SU-DHL-6 (cell line): ENCODE data around the gene DACH1.

Experiments
- H2AFZ ChIP-seq: fragments of 200-600 bp; sonication (generic); 2 replicates; pipeline ENCODE4 v1.6.1; 2014; ENCODE audit warnings: low read depth, mild to moderate bottlenecking, moderate library complexity, mixed read lengths, antibody characterized with exemption, low read length; ENCODE audit not compliant: severe bottlenecking
- H3F3A ChIP-seq: fragments of 200-600 bp; shearing (Covaris generic); 2 replicates; pipeline ENCODE4 v1.6.0; 2016; ENCODE audit warnings: antibody characterized with exemption, mild to moderate bottlenecking; ENCODE audit not compliant: insufficient read depth
- H3K27ac ChIP-seq: fragments of 200-600 bp; sonication (generic); 2 replicates; pipeline ENCODE4 v1.5.1; 2016; ENCODE audit warnings: low read depth, mild to moderate bottlenecking, low read length, moderate library complexity, mixed read lengths
- H3K27me3 ChIP-seq: fragments of 200-600 bp; sonication (generic), shearing (Covaris generic); 2 replicates; pipeline ENCODE4 v1.6.0; 2014; ENCODE audit warnings: mild to moderate bottlenecking, low read length
- H3K36me3 ChIP-seq: fragments of 200-600 bp; sonication (generic); 2 replicates; pipeline ENCODE4 v1.6.1; 2014; ENCODE audit warnings: mild to moderate bottlenecking, low read length, mixed read lengths
- H3K4me2 ChIP-seq: fragments of 300-600, 200-600 bp; shearing (Covaris generic), sonication (generic); 2 replicates; pipeline ENCODE4 v1.6.0; 2014; ENCODE audit warnings: low read length, low read depth, mild to moderate bottlenecking; ENCODE audit not compliant: poor library complexity, severe bottlenecking
- H3K4me3 ChIP-seq: fragments of 200-600 bp; sonication (generic); 2 replicates; pipeline ENCODE4 v1.5.1; 2014; ENCODE audit warnings: antibody characterized with exemption, low read length, mild to moderate bottlenecking, mixed read lengths; ENCODE audit not compliant: insufficient read depth, poor library complexity, severe bottlenecking
- H3K79me2 ChIP-seq: fragments of 200-600 bp; sonication (generic); 2 replicates; pipeline ENCODE4 v1.6.1; 2014; ENCODE audit warnings: mild to moderate bottlenecking, low read length, moderate library complexity; ENCODE audit not compliant: insufficient read depth
- H3K9ac ChIP-seq: fragments of 200-600 bp; sonication (generic); 2 replicates; pipeline ENCODE4 v1.7.0; 2014; ENCODE audit warnings: mild to moderate bottlenecking, low read length
- H3K9me2 ChIP-seq: fragments of 200-600 bp; sonication (generic); replicated peaks from 2 replicates; pipeline ENCODE4 v1.6.1; 2014; ENCODE audit warnings: low read length; ENCODE audit not compliant: insufficient read depth
- H3K9me3 ChIP-seq: fragments of 200-600 bp; sonication (generic); 2 replicates; pipeline ENCODE4 v1.6.1; 2014; ENCODE audit warnings: low read length, mixed read lengths; ENCODE audit not compliant: insufficient read depth
- H4K20me1 ChIP-seq: fragments of 200-600 bp; sonication (generic); 2 replicates; pipeline ENCODE4 v1.6.1; 2014; ENCODE audit warnings: low read depth, mild to moderate bottlenecking, antibody characterized with exemption, low read length, moderate library complexity, mixed read lengths
- EZH2phosphoT487 ChIP-seq: fragments of 200-600 bp; sonication (generic), shearing (Covaris generic); conservative IDR thresholded peaks from 2 replicates; pipeline ENCODE4 v1.6.1; 2018; ENCODE audit warnings: mild to moderate bottlenecking, antibody characterized with exemption, low read length, moderate library complexity, mixed read lengths
- TF ChIP-seq, protein P1 (sequence below): fragments of 200-600 bp; sonication (generic); IDR thresholded peaks from one replicate; pipeline ENCODE4 v1.5.1; 2017; ENCODE audit warnings: antibody characterized with exemption, mild to moderate bottlenecking, low read length, moderate library complexity; ENCODE audit not compliant: insufficient read depth, poor library complexity, severe bottlenecking

DACH1 gene

DNA sequence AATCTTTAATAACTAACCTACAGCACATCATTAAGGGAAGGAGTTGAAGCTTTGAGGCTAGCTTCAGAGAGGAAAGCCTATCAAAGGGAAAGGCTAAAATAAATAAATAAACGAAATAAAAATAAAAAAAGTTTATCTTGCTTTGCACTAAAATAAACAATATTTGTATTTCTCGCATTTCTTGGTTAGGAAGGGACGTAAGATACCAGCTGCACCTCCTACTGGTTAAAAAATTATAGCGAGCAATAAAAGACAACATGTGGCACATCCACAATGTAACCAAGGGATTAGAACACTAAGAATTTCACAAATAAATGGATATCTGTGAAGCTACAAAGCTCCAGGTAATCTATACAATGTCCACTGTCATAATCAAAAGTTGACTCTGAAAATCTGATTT lies 194.5 kb downstream of the DACH1 start:
- no peaks in the 10 kb centered on the region for H3K27me3 ChIP-seq
- no peak for TF ChIP-seq EZH2phosphoT487
- TF ChIP-seq, protein P1, sequence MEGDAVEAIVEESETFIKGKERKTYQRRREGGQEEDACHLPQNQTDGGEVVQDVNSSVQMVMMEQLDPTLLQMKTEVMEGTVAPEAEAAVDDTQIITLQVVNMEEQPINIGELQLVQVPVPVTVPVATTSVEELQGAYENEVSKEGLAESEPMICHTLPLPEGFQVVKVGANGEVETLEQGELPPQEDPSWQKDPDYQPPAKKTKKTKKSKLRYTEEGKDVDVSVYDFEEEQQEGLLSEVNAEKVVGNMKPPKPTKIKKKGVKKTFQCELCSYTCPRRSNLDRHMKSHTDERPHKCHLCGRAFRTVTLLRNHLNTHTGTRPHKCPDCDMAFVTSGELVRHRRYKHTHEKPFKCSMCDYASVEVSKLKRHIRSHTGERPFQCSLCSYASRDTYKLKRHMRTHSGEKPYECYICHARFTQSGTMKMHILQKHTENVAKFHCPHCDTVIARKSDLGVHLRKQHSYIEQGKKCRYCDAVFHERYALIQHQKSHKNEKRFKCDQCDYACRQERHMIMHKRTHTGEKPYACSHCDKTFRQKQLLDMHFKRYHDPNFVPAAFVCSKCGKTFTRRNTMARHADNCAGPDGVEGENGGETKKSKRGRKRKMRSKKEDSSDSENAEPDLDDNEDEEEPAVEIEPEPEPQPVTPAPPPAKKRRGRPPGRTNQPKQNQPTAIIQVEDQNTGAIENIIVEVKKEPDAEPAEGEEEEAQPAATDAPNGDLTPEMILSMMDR, result no peak

DNA sequence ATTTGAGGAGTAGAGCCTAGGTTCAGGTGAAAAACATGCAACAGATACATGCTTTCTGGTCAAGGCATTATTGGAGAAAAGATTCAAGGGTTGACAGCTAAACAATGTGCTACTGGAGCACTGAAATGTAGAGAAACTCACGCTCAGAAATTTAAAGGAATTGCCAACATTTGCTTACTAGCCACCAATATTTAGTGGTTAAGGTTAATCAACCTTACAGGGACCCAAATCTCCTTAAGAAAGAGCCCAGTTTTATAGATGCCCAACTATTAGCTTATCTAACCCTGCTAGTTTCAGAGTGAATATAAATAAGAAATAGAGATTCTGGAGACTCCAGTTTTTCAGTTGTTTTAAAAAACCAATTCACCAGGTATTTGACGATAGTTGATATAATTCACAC lies 203.6 kb downstream of the DACH1 start:
- no peak overlapping the region for H3K27ac ChIP-seq
- H3K9me2 ChIP-seq, result no peaks in the 10 kb centered on the region
- no peaks in the 10 kb centered on the region for H3F3A ChIP-seq
- no peaks in the 10 kb centered on the region for H3K36me3 ChIP-seq
- no peaks in the 10 kb centered on the region for H3K9me3 ChIP-seq
- H3K4me3 ChIP-seq, result no peak overlapping the region
- no peak overlapping the region for H3K9ac ChIP-seq
- H3K4me2 ChIP-seq, result no peak overlapping the region
- no peaks in the 10 kb centered on the region for H3K27me3 ChIP-seq
- H2AFZ ChIP-seq, result no peak overlapping the region
- no peaks in the 10 kb centered on the region for H4K20me1 ChIP-seq
- H3K79me2 ChIP-seq, result no peaks in the 10 kb centered on the region
- TF ChIP-seq EZH2phosphoT487, result no peak
- TF ChIP-seq, protein P1, result no peak

More for the DNA sequence above, 194.5 kb downstream of the DACH1 start:
- H3K9ac ChIP-seq, result no peak overlapping the region
- no peaks in the 10 kb centered on the region for H3K79me2 ChIP-seq
- no peak overlapping the region for H2AFZ ChIP-seq
- no peaks in the 10 kb centered on the region for H4K20me1 ChIP-seq
- no peak overlapping the region for H3K27ac ChIP-seq
- H3K4me2 ChIP-seq, result no peak overlapping the region
- no peaks in the 10 kb centered on the region for H3K9me3 ChIP-seq
- H3F3A ChIP-seq, result no peaks in the 10 kb centered on the region
- H3K36me3 ChIP-seq, result no peaks in the 10 kb centered on the region
- H3K4me3 ChIP-seq, result no peak overlapping the region
- no peaks in the 10 kb centered on the region for H3K9me2 ChIP-seq

DNA sequence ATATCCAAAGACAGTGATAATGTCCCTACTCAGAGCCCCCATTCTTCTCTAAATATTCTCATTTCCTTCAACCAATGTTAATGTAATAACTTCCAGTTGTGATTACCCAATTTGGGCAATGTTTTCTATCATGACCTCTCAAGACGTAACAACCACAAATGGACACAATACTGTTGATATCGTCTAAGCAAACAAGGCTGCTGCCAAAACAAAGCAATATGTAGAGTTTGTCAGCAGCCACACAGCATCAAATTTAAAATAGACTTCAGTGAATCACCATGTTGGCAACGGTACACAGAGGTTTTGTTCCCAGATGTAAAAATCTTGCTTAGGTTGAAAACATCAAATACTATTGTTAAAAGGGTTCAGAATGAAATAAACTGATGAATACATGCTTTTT lies 205.1 kb downstream of the DACH1 start:
- H3K9ac ChIP-seq, result no peak overlapping the region
- H3K9me2 ChIP-seq, result no peaks in the 10 kb centered on the region
- TF ChIP-seq, protein P1, result no peak
- no peak for TF ChIP-seq EZH2phosphoT487
- H4K20me1 ChIP-seq, result no peaks in the 10 kb centered on the region
- H3K36me3 ChIP-seq, result no peaks in the 10 kb centered on the region
- H3K79me2 ChIP-seq, result no peaks in the 10 kb centered on the region
- H3K27ac ChIP-seq, result no peak overlapping the region
- H3K9me3 ChIP-seq, result no peaks in the 10 kb centered on the region
- H3K4me2 ChIP-seq, result no peak overlapping the region
- peak overlapping the region; percentile 79 for H2AFZ ChIP-seq
- H3K4me3 ChIP-seq, result no peak overlapping the region
- no peaks in the 10 kb centered on the region for H3F3A ChIP-seq
- no peaks in the 10 kb centered on the region for H3K27me3 ChIP-seq
